HCT116 (cell line): ENCODE data around the gene LRRC3C. TPM values are rescaled to one million over a fixed set of nuclear protein-coding genes. Genes with fewer than 3 reads are reported as not detected.

Experiments used
- ATAC-seq: fragments of 200-7000 bp; cut with Tn5 transposase; 2 replicates; pipeline ENCODE4 v1.9.1; 2020; ENCODE audit warnings: mild to moderate bottlenecking, moderate library complexity
- BruUV-seq: library from RNA; stranded (reverse); fragments of 400-500 nt; replicated peaks from 2 replicates; lab custom pipeline; 2021; lab: Mats Ljungman, UMichigan
- CTCF ChIA-PET: fragments of 300-600 bp; sonication (Branson Sonifier 250); formaldehyde crosslinking; loops from one replicate; lab custom pipeline; 2021; ENCODE audit warnings: antibody characterized with exemption; lab: Charles Lee
- POLR2A ChIA-PET: fragments of 300-600, 350-600 bp; sonication (Branson Sonifier 250); formaldehyde crosslinking; loops from one replicate; lab custom pipeline; 2021; ENCODE audit warnings: antibody characterized with exemption; lab: Charles Lee
- RAD21 ChIA-PET, 2 experiments: fragments of 300-600 bp; sonication (Branson Sonifier 250); formaldehyde crosslinking; loops; one replicate each; lab custom pipeline; 2023; ENCODE audit warnings: low total read pairs in 2 of 2; ENCODE audit not compliant: uncharacterized antibody in 2 of 2, unreplicated experiment in 2 of 2, low non-redundant PET in 1 of 2; lab: Charles Lee
- DNase-seq: peaks from one replicate; pipeline ENCODE4 v3.0.0-alpha.2; 2010; ENCODE audit warnings: low read depth, low spot score
- H2AFZ ChIP-seq: fragments of 200-600 bp; shearing (Covaris generic), sonication (generic); 2 replicates; pipeline ENCODE4 v1.6.1; 2017; ENCODE audit warnings: low read depth, mixed run types, mixed read lengths, antibody characterized with exemption, low read length; ENCODE audit not compliant: poor library complexity, severe bottlenecking
- H3K27ac ChIP-seq: 2 replicates; pipeline ENCODE4 v1.5.1; 2012; ENCODE audit warnings: low read depth, low read length
- H3K27me3 ChIP-seq: fragments of 200-600 bp; sonication (generic); 2 replicates; pipeline ENCODE4 v1.6.1; 2016; ENCODE audit warnings: mixed run types, low read length, mixed read lengths; ENCODE audit not compliant: insufficient read depth
- H3K36me3 ChIP-seq, 2 experiments: fragments of 200-500 bp in 1 of 2; fragments of 200-600 bp in 1 of 2; sonication (Bioruptor generic) in 1 of 2; sonication (generic) in 1 of 2; 2 replicates each; pipeline versions ENCODE4 v1.5.1 to v1.6.1; 2014 to 2016; ENCODE audit warnings: low read length in 2 of 2, inconsistent platforms in 1 of 2, mixed read lengths in 1 of 2, mixed run types in 1 of 2; ENCODE audit not compliant: insufficient read depth in 2 of 2, control insufficient read depth in 1 of 2
- H3K4me1 ChIP-seq, 2 experiments: fragments of 200-600 bp in 1 of 2; sonication (generic) in 1 of 2; 2 replicates each; pipeline versions ENCODE4 v1.5.1 to v1.6.1; 2012 to 2017; ENCODE audit warnings: low read length in 2 of 2, inconsistent platforms in 1 of 2, mild to moderate bottlenecking in 1 of 2, mixed read lengths in 1 of 2, mixed run types in 1 of 2, moderate library complexity in 1 of 2; ENCODE audit not compliant: insufficient read depth in 2 of 2, control insufficient read depth in 1 of 2
- H3K4me2 ChIP-seq: fragments of 200-600 bp; sonication (generic); 2 replicates; pipeline ENCODE4 v1.6.1; 2017; ENCODE audit warnings: mixed run types, low read length, mixed read lengths
- H3K4me3 ChIP-seq, 2 experiments: fragments of 200-600 bp in 1 of 2; sonication (generic) in 1 of 2; replicated peaks in 1 of 2; 2 replicates each; pipeline ENCODE4 v1.5.1; 2011 to 2016; ENCODE audit warnings: low read length in 2 of 2, control low read depth in 1 of 2, low read depth in 1 of 2, mild to moderate bottlenecking in 1 of 2, mixed read lengths in 1 of 2, mixed run types in 1 of 2
- H3K79me2 ChIP-seq: fragments of 200-600 bp; sonication (generic); 2 replicates; pipeline ENCODE4 v1.6.1; 2017; ENCODE audit warnings: mild to moderate bottlenecking, mixed run types, low read length, moderate library complexity, mixed read lengths; ENCODE audit not compliant: insufficient read depth
- H3K9ac ChIP-seq: fragments of 200-600 bp; sonication (generic); 2 replicates; pipeline ENCODE4 v1.6.1; 2016; ENCODE audit warnings: low read length, mixed read lengths
- H3K9me2 ChIP-seq: fragments of 200-600 bp; sonication (generic), shearing (Covaris generic); 2 replicates; pipeline ENCODE4 v1.6.1; 2017; ENCODE audit warnings: mixed run types, mild to moderate bottlenecking, moderate library complexity; ENCODE audit not compliant: insufficient read depth
- H3K9me3 ChIP-seq, 2 experiments: fragments of 200-500 bp in 1 of 2; fragments of 200-600 bp in 1 of 2; sonication (Bioruptor generic) in 1 of 2; sonication (generic) in 1 of 2; 2 replicates each; pipeline ENCODE4 v1.6.1; 2014 to 2017; ENCODE audit warnings: low read length in 2 of 2, mixed read lengths in 2 of 2, inconsistent platforms in 1 of 2, low read depth in 1 of 2, mild to moderate bottlenecking in 1 of 2, mixed run types in 1 of 2, moderate library complexity in 1 of 2; ENCODE audit not compliant: control insufficient read depth in 1 of 2, insufficient read depth in 1 of 2
- H4K20me1 ChIP-seq: fragments of 200-600 bp; sonication (generic), shearing (Covaris generic); 2 replicates; pipeline ENCODE4 v1.6.1; 2017; ENCODE audit warnings: mixed run types, mild to moderate bottlenecking, moderate library complexity; ENCODE audit not compliant: insufficient read depth
- CEBPB ChIP-seq: IDR thresholded peaks from 2 replicates; pipeline ENCODE4 v1.6.1; 2012; ENCODE audit warnings: low read depth
- CTCF ChIP-seq, 3 experiments: fragments of 200-600 bp in 1 of 3; sonication (generic) in 1 of 3; IDR thresholded peaks in 2 of 3; conservative IDR thresholded peaks in 1 of 3; 2 replicates each; pipeline ENCODE4 v1.5.1; 2012 to 2017; ENCODE audit warnings: low read depth in 2 of 3, low read length in 2 of 3, antibody characterized with exemption in 1 of 3, borderline replicate concordance in 1 of 3, control low read depth in 1 of 3, mild to moderate bottlenecking in 1 of 3, mixed read lengths in 1 of 3, mixed run types in 1 of 3, moderate library complexity in 1 of 3; ENCODE audit not compliant: insufficient read depth in 1 of 3
- MAX ChIP-seq: IDR thresholded peaks from 2 replicates; pipeline ENCODE4 v1.6.1; 2012
- POLR2A ChIP-seq: IDR thresholded peaks from 2 replicates; pipeline ENCODE4 v1.7.0; 2011; ENCODE audit warnings: borderline replicate concordance; ENCODE audit not compliant: insufficient read depth, insufficient read length; ENCODE audit errors: extremely low read depth
- RAD21 ChIP-seq: IDR thresholded peaks from 2 replicates; pipeline ENCODE4 v1.6.1; 2012; ENCODE audit warnings: low read depth, mild to moderate bottlenecking
- SIN3A ChIP-seq: IDR thresholded peaks from 2 replicates; pipeline ENCODE4 v1.6.1; 2012; ENCODE audit warnings: low read depth
- SP1 ChIP-seq: IDR thresholded peaks from 2 replicates; pipeline ENCODE4 v1.6.1; 2012; ENCODE audit warnings: low read depth
- YY1 ChIP-seq: IDR thresholded peaks from 2 replicates; pipeline ENCODE4 v1.6.1; 2011; ENCODE audit warnings: low read length, low read depth, moderate library complexity, mild to moderate bottlenecking; ENCODE audit not compliant: insufficient replicate concordance; ENCODE audit errors: extremely low read depth
- ZFX ChIP-seq: fragments of 450-650 bp; IDR thresholded peaks from 2 replicates; pipeline ENCODE4 v1.6.1; 2017
- intact Hi-C: fragments of 100-400 bp; cut with micrococcal nuclease; formaldehyde crosslinking; loops from 2 replicates; pipeline ENCODE4 v1.10.0; 2022
- total RNA-seq: library from RNA; stranded (reverse); gene quantifications from one replicate; pipeline ENCODE4 v1.2.1, GENCODE V29; 2021; ENCODE audit not compliant: unreplicated experiment
- TF ChIP-seq, protein P1 (sequence below): IDR thresholded peaks from 2 replicates; pipeline ENCODE4 v1.6.1; 2012

The LRRC3C gene
- total RNA-seq, 1 experiment from 2014 or later, result not detected

GRCh38 chr17:39919087-39919683 is 8.3 kb upstream of the LRRC3C start (continued):
- no peak for TF ChIP-seq MAX
- no peak for TF ChIP-seq CEBPB
- no peak for TF ChIP-seq POLR2A
- TF ChIP-seq CTCF (IDR thresholded peaks at IDR 0.05 in 2 of 3, conservative IDR thresholded peaks at IDR 0.05 in 1 of 3; ENCODE audit: borderline replicate concordance in 1 of 3, insufficient read depth in 1 of 3, low read depth in 2 of 3, low read length in 2 of 3), result no peak
- no peak for TF ChIP-seq YY1
- no peak for TF ChIP-seq SIN3A
- TF ChIP-seq RAD21, result no peak
- TF ChIP-seq ZFX, result no peak
- TF ChIP-seq SP1, result no peak
- TF ChIP-seq, all 23 proteins: peak for 0

- H3K27ac ChIP-seq, result no peak overlapping the region
- no peak overlapping the region for H3K4me3 ChIP-seq
- H3K9me3 ChIP-seq, result no peaks in the 10 kb centered on the region
- intact Hi-C loops, result no loop called here
- H2AFZ ChIP-seq, result no peak overlapping the region
- peaks cover 8% of the 10 kb centered on the region; the same call in 1 of the 2 replicates for H3K79me2 ChIP-seq
- H3K27me3 ChIP-seq, result no peaks in the 10 kb centered on the region
- H3K9me2 ChIP-seq, result no peaks in the 10 kb centered on the region
- no TSS peak for BruUV-seq
- POLR2A ChIA-PET, result no interaction called here
- RAD21 ChIA-PET, result no interaction called here
- H4K20me1 ChIP-seq, result no peaks in the 10 kb centered on the region
- TF ChIP-seq, protein P1, sequence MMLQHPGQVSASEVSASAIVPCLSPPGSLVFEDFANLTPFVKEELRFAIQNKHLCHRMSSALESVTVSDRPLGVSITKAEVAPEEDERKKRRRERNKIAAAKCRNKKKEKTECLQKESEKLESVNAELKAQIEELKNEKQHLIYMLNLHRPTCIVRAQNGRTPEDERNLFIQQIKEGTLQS, result no peak
- H3K36me3 ChIP-seq, result peaks cover 5 to 31% of the 10 kb centered on the region in 2 experiments; a peak in 2 of 4 replicates
- DNase-seq, result no peak
- ATAC-seq, result no peak
- no peaks in the 10 kb centered on the region for H3K4me1 ChIP-seq
- no peak overlapping the region for H3K4me2 ChIP-seq
- CTCF ChIA-PET, result no interaction called here
- H3K9ac ChIP-seq, result no peak overlapping the region
Observed at GRCh38 chr17:39920218-39921210, 7.0 kb upstream of the LRRC3C start.
